Cerebellar cortex (tissue), 1 donor: Measurements from ENCODE around the gene RNF123.

Experiments used
- DNase-seq: peaks from one replicate; pipeline ENCODE4 v3.0.0-alpha.2; 2015; ENCODE audit warnings: low spot score

Gene RNF123

DNA sequence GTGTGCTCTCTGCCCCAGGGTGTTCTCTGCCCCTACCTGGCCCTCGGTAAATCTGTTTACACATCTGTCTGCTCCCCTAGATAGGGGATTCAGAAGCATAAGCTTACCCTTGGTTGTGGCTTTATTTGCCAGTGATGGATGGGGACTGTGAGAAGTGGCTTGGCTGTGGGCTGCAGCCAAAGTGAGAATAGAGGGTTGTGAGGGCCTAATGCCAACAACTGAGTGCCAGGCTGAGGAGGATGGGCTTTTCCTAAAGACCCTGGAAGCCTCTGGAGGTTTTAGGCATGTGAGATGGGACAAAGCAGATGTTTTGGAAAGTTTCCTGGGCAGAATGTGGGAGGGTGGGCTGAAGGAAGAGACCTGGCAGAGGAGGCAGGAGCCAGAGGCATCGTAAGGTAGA, 30.6 kb upstream of the RNF123 start:
- no peak for DNase-seq

GRCh38 chr3:49659756-49660155, 29.6 kb upstream of the RNF123 start:
- no peak for DNase-seq

DNA sequence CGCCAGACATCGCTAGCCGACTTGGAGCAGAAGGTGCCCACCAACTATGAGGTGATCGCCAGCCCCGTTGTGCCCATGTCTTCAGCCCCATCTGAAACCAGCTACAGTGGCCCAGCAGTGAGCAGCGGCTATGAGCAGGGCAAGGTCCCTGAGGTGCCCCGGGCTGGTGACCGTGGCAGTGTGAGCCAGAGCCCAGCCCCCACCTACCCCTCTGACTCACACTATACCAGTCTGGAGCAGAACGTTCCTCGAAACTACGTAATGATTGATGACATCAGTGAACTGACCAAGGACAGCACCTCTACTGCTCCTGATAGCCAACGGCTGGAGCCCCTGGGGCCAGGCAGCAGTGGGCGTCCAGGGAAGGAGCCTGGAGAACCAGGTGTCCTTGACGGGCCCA, 28.1 kb upstream of the RNF123 start:
- DNase-seq, result no peak

DNA sequence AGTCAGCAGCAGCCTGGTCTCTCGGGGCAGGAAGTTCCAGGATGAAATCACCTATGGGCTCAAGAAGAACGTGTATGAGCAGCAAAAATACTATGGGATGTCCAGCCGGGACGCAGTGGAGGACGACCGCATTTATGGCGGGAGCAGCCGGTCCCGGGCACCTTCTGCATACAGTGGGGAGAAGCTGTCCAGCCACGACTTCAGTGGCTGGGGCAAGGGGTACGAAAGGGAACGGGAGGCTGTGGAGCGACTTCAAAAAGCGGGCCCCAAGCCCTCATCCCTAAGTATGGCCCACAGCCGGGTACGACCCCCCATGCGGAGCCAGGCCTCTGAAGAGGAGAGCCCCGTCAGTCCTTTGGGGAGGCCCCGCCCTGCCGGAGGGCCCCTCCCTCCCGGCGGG, 27.3 kb upstream of the RNF123 start:
- DNase-seq, result no peak

DNA sequence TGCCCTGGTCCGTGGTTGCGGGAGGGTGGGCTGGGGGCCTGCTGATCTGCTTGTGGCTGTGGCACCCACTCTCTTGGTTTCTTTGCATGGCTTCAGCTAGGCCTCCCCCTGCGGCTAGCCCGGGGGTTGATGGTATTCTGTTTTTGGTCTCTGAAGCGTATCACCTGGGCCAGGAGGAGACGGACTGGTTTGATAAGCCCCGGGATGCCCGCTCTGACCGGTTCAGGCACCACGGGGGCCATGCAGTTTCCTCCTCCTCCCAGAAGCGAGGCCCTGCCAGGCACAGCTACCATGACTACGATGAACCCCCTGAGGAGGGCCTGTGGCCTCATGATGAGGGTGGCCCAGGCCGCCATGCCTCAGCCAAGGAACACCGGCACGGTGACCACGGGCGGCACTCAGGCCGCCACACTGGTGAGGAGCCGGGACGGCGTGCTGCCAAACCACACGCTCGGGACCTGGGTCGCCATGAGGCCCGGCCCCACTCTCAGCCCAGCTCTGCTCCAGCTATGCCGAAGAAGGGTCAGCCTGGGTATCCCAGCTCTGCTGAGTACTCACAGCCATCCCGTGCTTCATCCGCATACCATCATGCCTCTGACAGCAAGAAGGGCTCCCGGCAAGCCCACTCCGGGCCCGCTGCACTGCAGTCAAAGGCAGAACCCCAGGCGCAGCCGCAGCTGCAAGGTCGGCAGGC, 26.5 kb upstream of the RNF123 start:
- no peak for DNase-seq

DNA sequence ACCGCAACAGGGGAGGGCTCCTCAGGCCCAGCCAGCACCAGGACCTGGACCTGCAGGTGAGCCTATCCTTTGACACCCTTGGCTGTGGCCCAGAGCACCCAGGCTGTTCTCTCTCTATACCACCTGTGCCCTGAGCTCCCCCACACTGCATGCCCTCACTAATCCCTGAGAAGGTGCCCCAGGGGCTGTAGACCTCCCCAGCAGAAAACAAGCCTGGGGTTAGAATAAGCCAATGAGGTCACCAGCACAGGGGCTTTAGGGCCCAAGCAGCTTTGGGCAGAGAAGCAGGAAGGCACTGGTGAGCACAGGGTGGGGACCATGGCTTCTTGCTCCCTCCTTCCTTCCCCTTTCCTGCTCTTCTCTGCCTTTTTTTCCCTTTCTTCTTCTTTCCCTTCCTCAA, 25.5 kb upstream of the RNF123 start:
- DNase-seq, result no peak

DNA sequence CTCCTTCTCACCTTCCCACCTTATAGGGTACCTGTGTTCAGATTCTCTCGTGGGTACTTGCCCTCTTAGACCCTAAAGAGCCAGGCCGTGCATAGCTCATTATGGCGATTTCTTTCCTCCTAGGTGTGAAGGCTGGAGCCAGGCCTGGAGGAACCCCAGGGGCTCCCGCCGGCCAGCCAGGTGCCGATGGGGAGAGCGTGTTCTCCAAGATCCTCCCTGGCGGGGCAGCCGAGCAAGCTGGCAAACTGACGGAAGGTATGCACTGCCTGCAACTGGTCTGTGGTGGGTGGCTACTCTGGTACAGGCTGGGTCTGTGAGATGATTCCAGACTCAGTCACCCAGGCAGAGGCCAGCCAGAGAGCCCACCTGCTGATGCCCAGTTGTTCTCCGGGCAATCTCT, 25.1 kb upstream of the RNF123 start:
- no peak for DNase-seq

DNA sequence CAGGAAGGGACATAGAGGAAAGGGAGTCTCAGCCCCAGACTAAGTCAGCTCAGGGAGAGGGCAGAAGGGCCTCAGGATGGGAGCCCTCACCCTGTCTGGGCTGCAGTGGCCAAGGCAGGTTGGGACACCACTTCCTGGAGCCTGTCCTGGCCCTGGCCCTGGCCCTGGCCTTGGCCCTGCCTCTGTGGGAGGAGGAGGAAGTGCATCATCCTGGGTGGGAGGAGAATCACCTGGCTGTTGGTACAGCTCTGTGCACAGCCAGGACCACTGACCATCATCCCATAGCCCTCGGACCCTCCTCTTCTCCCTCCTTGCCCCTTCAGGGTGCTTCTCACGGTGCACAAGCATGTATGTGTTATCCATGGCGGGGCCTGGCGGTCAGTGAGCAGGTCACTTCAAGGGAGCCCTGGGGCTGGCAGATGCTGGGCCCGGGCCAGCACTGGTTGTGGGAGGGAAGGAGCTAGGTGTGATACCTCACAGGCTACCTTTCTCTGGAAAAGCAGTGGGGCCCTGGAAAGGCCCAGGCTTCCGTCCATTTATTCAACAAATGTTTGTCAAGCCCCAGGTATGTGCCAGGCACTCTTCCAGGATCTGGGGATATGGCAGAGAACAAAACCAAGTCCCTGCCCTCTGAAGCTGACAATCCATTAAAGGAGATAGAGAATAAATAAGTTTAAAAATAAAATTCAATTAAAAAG, 23.4 kb upstream of the RNF123 start:
- no peak for DNase-seq

- no peak for DNase-seq
Measured at GRCh38 chr3:49666592-49666991, 22.8 kb upstream of the RNF123 start.

GRCh38 chr3:49667701-49668413, 21.5 kb upstream of the RNF123 start:
- no peak for DNase-seq

DNA sequence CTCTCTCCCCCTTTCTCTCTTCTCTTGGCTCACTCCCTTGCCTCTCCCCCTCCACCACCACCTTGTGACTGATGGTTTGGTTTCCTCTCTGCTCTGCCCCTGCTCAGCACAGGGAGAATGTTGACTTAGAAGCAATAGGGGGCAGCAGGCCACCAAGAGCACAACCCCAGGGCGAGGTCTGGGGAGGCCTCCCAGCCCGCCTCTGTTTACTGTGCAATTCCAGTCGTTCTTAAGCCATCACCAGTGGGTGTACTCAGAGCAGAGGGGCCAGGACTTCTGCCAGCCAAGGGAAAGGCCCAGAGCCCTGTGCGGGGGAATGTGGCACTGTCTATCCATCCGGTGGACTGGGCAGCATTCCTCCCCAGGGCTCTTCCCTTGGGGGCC, 21.0 kb upstream of the RNF123 start:
- DNase-seq, result no peak

DNA sequence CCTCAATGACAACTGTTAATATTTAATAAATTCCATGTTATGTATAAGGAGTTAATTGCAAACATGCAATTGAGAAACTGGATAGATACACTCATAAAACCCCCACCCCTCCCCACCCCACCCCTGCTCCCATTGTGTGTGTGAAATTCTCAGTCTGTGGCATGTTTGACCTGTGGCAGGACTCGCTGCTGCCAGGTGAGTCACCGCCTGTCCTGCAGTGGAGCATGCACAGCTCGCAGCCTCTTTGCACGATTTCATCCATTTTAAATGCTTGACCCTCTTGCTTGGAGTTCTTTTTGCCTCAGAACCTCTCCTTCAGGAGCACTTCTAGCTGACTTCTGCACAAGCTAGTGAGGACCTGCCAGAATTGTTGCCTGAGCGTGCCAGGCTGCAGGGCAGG, 20.5 kb upstream of the RNF123 start:
- DNase-seq, result no peak

DNA sequence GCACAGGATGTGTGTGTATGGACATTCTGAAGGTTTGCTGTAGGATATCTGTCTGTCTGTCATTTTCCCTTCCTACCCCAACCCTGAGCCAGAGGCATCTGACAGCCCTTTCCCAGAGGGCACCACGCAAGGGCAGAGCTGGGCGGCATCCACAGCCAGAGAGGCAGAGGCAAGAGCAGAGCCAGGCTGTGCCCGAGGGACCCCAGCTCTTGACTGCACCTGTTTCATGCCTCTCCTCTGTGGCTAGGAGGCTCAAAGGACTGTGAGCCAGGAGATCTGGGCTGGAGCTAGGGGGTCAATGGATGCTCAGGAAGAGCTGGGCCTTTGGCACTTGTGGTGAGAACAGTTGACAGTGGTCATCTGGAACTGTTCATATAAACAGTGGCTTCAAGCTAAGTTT, 20.0 kb upstream of the RNF123 start:
- DNase-seq, result no peak

DNA sequence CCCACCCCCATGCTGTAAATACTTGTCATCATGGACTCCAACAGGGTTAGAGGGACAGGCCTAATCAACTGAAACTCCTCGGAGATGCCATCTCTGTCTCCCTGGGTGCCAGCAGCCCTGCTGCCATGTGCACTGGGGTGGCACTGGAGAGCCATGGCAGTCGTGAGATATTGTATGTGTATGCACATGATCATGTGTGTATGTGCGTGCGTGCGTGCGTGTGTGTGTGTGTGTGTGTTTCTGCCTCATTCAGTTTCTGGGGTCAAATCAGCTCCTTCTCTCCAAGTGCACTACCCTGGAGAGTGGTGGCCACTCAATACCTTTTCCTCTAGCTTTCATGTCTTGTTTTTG, 18.4 kb upstream of the RNF123 start:
- no peak for DNase-seq

DNA sequence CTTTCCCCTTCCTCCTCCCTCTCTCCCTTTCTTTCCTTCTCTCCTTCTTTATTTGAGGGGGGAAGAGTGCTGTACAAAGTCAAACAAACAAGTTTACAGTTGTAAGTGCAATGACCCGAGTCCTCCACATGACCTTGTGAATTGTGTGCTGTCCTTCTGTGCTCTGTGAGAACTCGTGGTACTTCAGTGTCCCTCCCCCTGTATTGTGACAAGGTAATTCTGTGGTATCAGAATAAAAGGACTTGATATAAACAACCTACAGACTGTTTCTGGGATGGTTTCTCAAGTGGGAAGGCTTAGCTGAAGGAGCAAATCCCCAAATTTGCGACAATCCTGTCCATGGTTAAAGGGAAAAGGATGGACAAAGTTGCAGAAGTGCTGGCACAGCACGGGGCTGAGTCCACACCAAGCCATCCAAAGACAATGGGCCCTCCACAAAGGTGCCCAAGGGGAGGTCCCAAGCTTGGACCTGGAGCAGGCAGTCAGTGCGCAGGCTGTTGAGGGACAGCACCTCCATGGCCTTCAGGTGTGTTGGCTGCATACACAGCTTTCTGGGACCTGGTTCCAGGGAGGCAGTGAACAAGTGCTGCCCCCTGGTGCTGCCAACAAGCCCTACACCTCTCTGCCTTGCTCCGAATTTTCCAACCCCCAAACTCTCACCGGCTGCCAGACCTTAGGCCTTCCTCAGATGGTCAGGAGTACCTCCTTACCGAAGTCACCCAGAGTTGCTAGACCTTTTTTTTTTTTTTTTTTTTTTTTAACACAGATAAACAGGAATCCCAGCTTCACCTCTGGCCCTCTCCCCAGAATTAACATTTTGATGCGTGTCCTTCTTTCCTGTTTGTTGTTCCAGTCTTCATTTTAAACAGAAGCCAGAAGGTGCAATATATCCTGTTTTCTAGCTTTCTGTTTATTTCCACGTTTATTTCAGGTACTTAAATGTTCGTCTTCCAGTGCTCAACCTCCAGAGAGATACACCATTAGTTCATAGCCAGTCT, 17.8 kb upstream of the RNF123 start:
- peak; percentile 94 for DNase-seq

GRCh38 chr3:49673121-49673714, 16.1 kb upstream of the RNF123 start:
- peak; percentile 30 for DNase-seq

GRCh38 chr3:49673715-49674496, 15.5 kb upstream of the RNF123 start, which contains the start of gene APEH:
APEH (plus strand) TSS chr3:49674351; CDS start chr3:49674402, 51 bp downstream.
- peak; percentile 94 for DNase-seq

GRCh38 chr3:49674497-49674983, 14.8 kb upstream of the RNF123 start:
- no peak for DNase-seq

- DNase-seq, result no peak
Measured at GRCh38 chr3:49675912-49676311, 13.4 kb upstream of the RNF123 start.

DNA sequence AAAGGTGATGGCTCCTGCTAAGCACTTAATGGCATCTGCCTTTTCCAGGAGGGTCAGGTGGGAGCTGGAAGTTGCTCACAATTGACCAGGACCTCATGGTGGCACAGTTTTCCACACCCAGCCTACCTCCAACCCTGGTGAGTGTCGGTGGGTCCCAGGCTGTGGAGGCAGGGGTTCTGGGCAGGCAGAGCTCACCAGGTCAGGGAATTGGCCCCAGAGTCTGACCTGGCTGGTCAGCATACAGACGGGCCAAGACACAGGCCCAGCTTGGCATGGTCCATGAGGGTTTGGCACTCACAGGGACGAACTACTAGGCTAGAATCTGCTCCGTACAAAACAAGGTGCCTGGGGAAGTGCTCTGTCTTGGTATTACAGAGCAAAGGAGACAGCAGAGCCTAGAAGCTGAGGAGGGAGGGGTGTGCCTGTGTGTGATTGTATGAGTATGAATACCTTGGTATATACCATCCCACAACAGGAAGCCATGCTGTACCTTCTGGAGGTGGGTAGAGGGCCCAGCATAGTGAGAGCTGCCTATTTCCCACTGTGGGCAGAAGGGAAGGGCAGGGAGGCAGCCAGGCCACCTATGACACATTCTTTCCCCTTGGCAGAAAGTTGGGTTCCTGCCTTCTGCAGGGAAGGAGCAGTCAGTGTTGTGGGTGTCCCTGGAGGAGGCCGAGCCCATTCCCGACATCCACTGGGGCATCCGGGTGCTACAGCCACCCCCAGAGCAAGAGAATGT, 8.7 kb upstream of the RNF123 start:
- no peak for DNase-seq
